Vagina (tissue), 2 donors: ENCODE results near the gene MAMDC2. TPM values are rescaled to one million over a fixed set of nuclear protein-coding genes. Genes with fewer than 3 reads are reported as not detected.
A peak's percentile ranks its signal among the peaks of the same experiment; 100 is the strongest.

Source experiments
- DNase-seq, 2 donors: peaks; one replicate each; pipeline ENCODE4 v3.0.0-alpha.2; 2017; ENCODE audit errors: extremely low spot score in 2 of 2
- H3K27ac ChIP-seq: fragments of 200-600 bp; sonication (generic); one replicate; pipeline ENCODE4 v1.5.1; 2019
- H3K27me3 ChIP-seq: fragments of 200-600 bp; sonication (generic); one replicate; pipeline ENCODE4 v1.5.1; 2019
- H3K36me3 ChIP-seq, 2 donors: fragments of 200-600 bp; sonication (generic); one replicate each; pipeline ENCODE4 v1.5.1; 2017 to 2019
- H3K4me1 ChIP-seq: fragments of 200-600 bp; sonication (generic); one replicate; pipeline ENCODE4 v1.5.1; 2019
- H3K4me3 ChIP-seq, 2 donors: fragments of 200-600 bp; sonication (generic); 1 replicate in 1 of 2; 2 replicates in 1 of 2; pipeline ENCODE4 v1.5.1; 2016 to 2019
- H3K9me3 ChIP-seq: fragments of 200-600 bp; sonication (generic); one replicate; pipeline ENCODE4 v1.5.1; 2019
- CTCF ChIP-seq, 3 experiments: fragments of 450-650 bp in 2 of 3; fragments of 200-600 bp in 1 of 3; sonication (generic) in 1 of 3; IDR thresholded peaks; one replicate each; pipeline ENCODE4 v1.5.1; 2017 to 2019; ENCODE audit warnings: antibody characterized with exemption in 3 of 3, mild to moderate bottlenecking in 2 of 3, moderate library complexity in 2 of 3
- POLR2A ChIP-seq, 2 donors: fragments of 450-650 bp; IDR thresholded peaks; one replicate each; pipeline ENCODE4 v1.6.1; 2017; ENCODE audit warnings: antibody characterized with exemption in 2 of 2, mild to moderate bottlenecking in 2 of 2, moderate library complexity in 2 of 2
- POLR2AphosphoS5 ChIP-seq, 2 donors: sonication (generic); formaldehyde crosslinking; IDR thresholded peaks; one replicate each; pipeline ENCODE4 v1.9.0; 2017; ENCODE audit warnings: antibody characterized with exemption in 2 of 2, mild to moderate bottlenecking in 2 of 2, low read depth in 1 of 2; ENCODE audit not compliant: insufficient read depth in 1 of 2
- intact Hi-C: fragments of 100-400 bp; cut with DNase I; formaldehyde crosslinking; loops from one replicate; pipeline ENCODE4 v1.15.1; 2023
- total RNA-seq: library from RNA; depleted of rRNA; stranded (reverse); fragments of >200 nt; gene quantifications from one replicate; pipeline ENCODE4 v1.2.3, GENCODE V29; 2016

The MAMDC2 gene
- total RNA-seq, 1 donor from 2014 or later, result 38.5 TPM

GRCh38 chr9:70060883-70061507 lies 17.3 kb downstream of the MAMDC2 start:
- peak in 1 of 2 donors; percentile 42 for DNase-seq
- H3K4me1 ChIP-seq, result peaks cover 40% of the 10 kb centered on the region
- intact Hi-C loops, result no loop called here

DNA sequence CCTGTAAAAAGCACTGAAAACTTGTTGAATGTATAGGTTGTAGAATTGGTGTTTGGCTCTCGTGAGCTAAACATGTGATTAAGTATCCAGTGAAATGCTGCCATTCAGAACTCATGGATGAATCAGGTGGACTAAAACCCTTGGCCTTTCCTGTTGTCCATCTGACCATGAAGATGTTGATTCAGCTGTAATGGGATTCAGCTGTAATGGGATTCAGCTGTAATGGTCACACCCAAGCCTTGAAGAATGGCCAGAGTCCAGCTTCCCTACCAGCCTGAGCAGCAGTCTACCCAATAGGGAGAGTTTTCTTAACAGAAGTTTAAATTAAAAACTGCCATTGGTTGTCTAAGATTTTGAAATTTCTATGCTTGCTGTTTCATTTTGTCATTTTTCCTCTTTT lies 18.1 kb downstream of the MAMDC2 start:
- H3K4me3 ChIP-seq, result no peak overlapping the region
- TF ChIP-seq POLR2AphosphoS5 (IDR thresholded peaks at IDR 0.05; ENCODE audit: insufficient read depth in 1 of 2, low read depth in 1 of 2), result no peak
- no peak for TF ChIP-seq POLR2A (IDR thresholded peaks at IDR 0.05)
- no peak for TF ChIP-seq CTCF (IDR thresholded peaks at IDR 0.05)
- H3K27me3 ChIP-seq, result no peaks in the 10 kb centered on the region
- no peak overlapping the region for H3K27ac ChIP-seq
- H3K36me3 ChIP-seq, result no peaks in the 10 kb centered on the region
- H3K4me1 ChIP-seq, result peaks cover 38% of the 10 kb centered on the region
- DNase-seq, result peak in 1 of 2 donors; percentile 40
- no peaks in the 10 kb centered on the region for H3K9me3 ChIP-seq
- intact Hi-C loops, result no loop called here

More at GRCh38 chr9:70060883-70061507, 17.3 kb downstream of the MAMDC2 start:
- Histone ChIP-seq H3K9me3 (no peaks in the 10 kb centered on the region), H3K27me3 (no peaks in the 10 kb centered on the region), H3K4me3 (no peak overlapping the region), H3K27ac (no peak overlapping the region), H3K36me3 (no peaks in the 10 kb centered on the region)
- no peak for TF ChIP-seq POLR2AphosphoS5 (IDR thresholded peaks at IDR 0.05; ENCODE audit: insufficient read depth in 1 of 2, low read depth in 1 of 2)

DNA sequence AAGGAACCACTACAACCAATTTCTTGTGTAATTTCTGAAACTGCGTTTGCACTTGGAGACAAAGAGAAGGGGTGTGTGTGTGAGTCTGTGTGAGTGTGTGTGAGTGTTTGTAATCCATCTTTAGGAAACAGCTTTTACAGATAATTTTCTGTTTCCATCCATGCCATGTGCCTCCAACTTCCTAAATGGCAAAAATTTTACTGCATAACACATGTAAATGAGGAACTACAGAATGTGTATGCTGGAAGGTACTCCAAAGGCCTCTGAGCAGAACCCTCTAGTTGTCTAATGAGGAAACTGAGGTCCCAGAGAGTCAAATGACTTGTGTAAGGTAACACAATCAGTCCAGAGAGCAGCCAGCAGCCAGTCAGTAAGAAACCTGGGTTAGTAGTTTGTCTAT lies 20.8 kb downstream of the MAMDC2 start:
- H3K4me1 ChIP-seq, result peaks cover 39% of the 10 kb centered on the region
- no peaks in the 10 kb centered on the region for H3K27me3 ChIP-seq
- no peaks in the 10 kb centered on the region for H3K9me3 ChIP-seq
- H3K27ac ChIP-seq, result peak overlapping the region; percentile 9
- intact Hi-C loops, result no loop called here
- peak in 1 of 2 donors; percentile 56 for DNase-seq
- TF ChIP-seq POLR2A (IDR thresholded peaks at IDR 0.05) (no peak), POLR2AphosphoS5 (IDR thresholded peaks at IDR 0.05; ENCODE audit: insufficient read depth in 1 of 2, low read depth in 1 of 2) (no peak), CTCF (IDR thresholded peaks at IDR 0.05) (no peak)
- no peaks in the 10 kb centered on the region for H3K36me3 ChIP-seq
- no peak overlapping the region for H3K4me3 ChIP-seq

- H3K4me1 ChIP-seq, result peaks cover 36% of the 10 kb centered on the region
- no peak overlapping the region for H3K4me3 ChIP-seq
- peak overlapping the region; percentile 46 for H3K27ac ChIP-seq
- TF ChIP-seq POLR2AphosphoS5 (IDR thresholded peaks at IDR 0.05; ENCODE audit: insufficient read depth in 1 of 2, low read depth in 1 of 2), result peak in 1 of 2 donors; percentile 72
- no peak for TF ChIP-seq POLR2A (IDR thresholded peaks at IDR 0.05)
- no peaks in the 10 kb centered on the region for H3K27me3 ChIP-seq
- no peaks in the 10 kb centered on the region for H3K36me3 ChIP-seq
- intact Hi-C loops, result no loop called here
- H3K9me3 ChIP-seq, result no peaks in the 10 kb centered on the region
- DNase-seq, result no peak
These were observed 21.9 kb downstream of the MAMDC2 start for GRCh38 chr9:70065572-70065971.

DNA sequence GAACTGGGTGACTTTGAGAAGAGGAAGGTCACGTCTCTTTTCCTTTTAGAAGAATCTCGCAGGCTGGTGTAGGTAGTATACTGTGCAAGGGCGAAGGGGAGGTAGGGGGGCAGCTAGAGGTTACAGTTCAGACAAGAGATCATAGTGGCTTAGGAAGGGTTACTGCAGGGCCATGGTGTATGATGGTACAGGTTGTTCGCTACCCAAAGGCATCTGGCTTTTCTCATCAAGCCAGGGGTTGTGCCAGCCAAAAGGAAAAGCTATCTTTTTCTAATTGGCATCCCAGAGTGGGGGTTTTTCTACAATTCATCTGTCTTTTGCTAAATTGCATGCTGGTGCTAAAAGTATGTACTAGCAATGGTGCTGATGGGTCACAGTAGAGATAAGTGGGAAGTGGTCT lies 22.8 kb downstream of the MAMDC2 start:
- no peak for DNase-seq
- Histone ChIP-seq H3K9me3 (no peaks in the 10 kb centered on the region), H3K27ac (peak overlapping the region; percentile 46), H3K4me1 (peaks cover 32% of the 10 kb centered on the region), H3K4me3 (no peak overlapping the region), H3K36me3 (no peaks in the 10 kb centered on the region), H3K27me3 (no peaks in the 10 kb centered on the region)
- TF ChIP-seq POLR2A (IDR thresholded peaks at IDR 0.05) (no peak), CTCF (IDR thresholded peaks at IDR 0.05) (no peak), POLR2AphosphoS5 (IDR thresholded peaks at IDR 0.05; ENCODE audit: insufficient read depth in 1 of 2, low read depth in 1 of 2) (no peak)
- intact Hi-C loops, result no loop called here

GRCh38 chr9:70066874-70067273 lies 23.2 kb downstream of the MAMDC2 start:
- peak overlapping the region; percentile 46 for H3K27ac ChIP-seq
- no peaks in the 10 kb centered on the region for H3K36me3 ChIP-seq
- DNase-seq, result no peak
- no peaks in the 10 kb centered on the region for H3K9me3 ChIP-seq
- TF ChIP-seq POLR2A (IDR thresholded peaks at IDR 0.05) (no peak), POLR2AphosphoS5 (IDR thresholded peaks at IDR 0.05; ENCODE audit: insufficient read depth in 1 of 2, low read depth in 1 of 2) (no peak), CTCF (IDR thresholded peaks at IDR 0.05) (no peak)
- no peaks in the 10 kb centered on the region for H3K27me3 ChIP-seq
- intact Hi-C loops, result no loop called here
- H3K4me1 ChIP-seq, result peaks cover 32% of the 10 kb centered on the region
- no peak overlapping the region for H3K4me3 ChIP-seq
